K562 (cell line): ENCODE measurements around the gene ASGR2. TPM values are rescaled to one million over a fixed set of nuclear protein-coding genes. Genes with fewer than 3 reads are reported as not detected.
"Not testable (repeated sequence)": the region's sequence is repeated elsewhere in the genome, so short reads cannot be mapped to it uniquely, and the experiment has no call there.

Experiments
- ATAC-seq: fragments of 200-7000 bp; cut with Tn5 transposase; 3 replicates; pipeline ENCODE4 v1.9.1; 2020; ENCODE audit warnings: moderate library complexity
- BruUV-seq: library from RNA; stranded (reverse); fragments of 400-500 nt; replicated peaks from 2 replicates; lab custom pipeline; 2021; lab: Mats Ljungman, UMichigan
- CTCF ChIA-PET: fragments of 300-600 bp; formaldehyde crosslinking; extraction: SDS; loops from one replicate; lab custom pipeline; 2021; ENCODE audit warnings: low intra/inter-chr PET ratio; lab: Yijun Ruan, JAX
- POLR2A ChIA-PET: fragments of 300-600, 350-650 bp; sonication (Branson Sonifier 250); formaldehyde crosslinking; extraction: SDS; loops from one replicate; lab custom pipeline; 2021; ENCODE audit warnings: antibody characterized with exemption, inconsistent platforms; lab: Yijun Ruan, JAX
- DNase-seq, 4 experiments: peaks; one replicate each; pipeline versions ENCODE4 v3.0.0 to v3.0.0-alpha.2; 2011 to 2018; ENCODE audit warnings: low spot score in 3 of 4, mixed read lengths in 3 of 4; ENCODE audit errors: extremely low read depth in 1 of 4
- FAIRE-seq: peaks from 2 replicates; lab custom pipeline; 2011; peaks lifted over from hg19 to GRCh38; lab: Jason Lieb, UNC
- H2AFZ ChIP-seq: 2 replicates; pipeline ENCODE4 v1.6.0; 2011; ENCODE audit warnings: low read depth, low read length, control low read depth, inconsistent platforms
- H3K27ac ChIP-seq: fragments of 200-600 bp; 3 replicates; pipeline ENCODE4 v1.8.0; 2011; ENCODE audit warnings: low read depth, mild to moderate bottlenecking, control low read depth, inconsistent platforms, low read length, moderate library complexity, mixed read lengths; ENCODE audit errors: extremely low read depth
- H3K27me3 ChIP-seq, 2 experiments: fragments of 300-600 bp in 1 of 2; 2 replicates in 1 of 2; 3 replicates in 1 of 2; pipeline versions ENCODE4 v1.6.0 to v1.8.0; 2011; ENCODE audit warnings: inconsistent platforms in 2 of 2, low read length in 2 of 2, mild to moderate bottlenecking in 1 of 2, mixed read lengths in 1 of 2, moderate library complexity in 1 of 2; ENCODE audit not compliant: control insufficient read depth in 2 of 2, insufficient read depth in 2 of 2
- H3K36me3 ChIP-seq: fragments of 300-600 bp; 3 replicates; pipeline ENCODE4 v1.8.0; 2011; ENCODE audit warnings: mild to moderate bottlenecking, low read length, inconsistent platforms; ENCODE audit not compliant: control insufficient read depth, insufficient read depth
- H3K4me1 ChIP-seq, 2 experiments: fragments of 200-600 bp in 1 of 2; replicated peaks in 1 of 2; 2 replicates in 1 of 2; 3 replicates in 1 of 2; pipeline versions ENCODE4 v1.5.1 to v1.8.0; 2011; ENCODE audit warnings: inconsistent platforms in 2 of 2, low read length in 2 of 2, mild to moderate bottlenecking in 1 of 2, mixed read lengths in 1 of 2, moderate library complexity in 1 of 2; ENCODE audit not compliant: control insufficient read depth in 2 of 2, insufficient read depth in 2 of 2
- H3K4me2 ChIP-seq: 2 replicates; pipeline ENCODE4 v1.6.1; 2011; ENCODE audit warnings: low read length, control low read depth, inconsistent platforms, mixed read lengths; ENCODE audit not compliant: insufficient read depth
- H3K4me3 ChIP-seq: fragments of 200-600 bp; sonication (generic), shearing (Covaris generic); 2 replicates; pipeline ENCODE4 v1.5.1; 2016; ENCODE audit warnings: control low read depth, inconsistent platforms
- H3K79me2 ChIP-seq: fragments of 200-600 bp; 3 replicates; pipeline ENCODE4 v1.8.0; 2011; ENCODE audit warnings: low read length, inconsistent platforms; ENCODE audit not compliant: control insufficient read depth, insufficient read depth
- H3K9ac ChIP-seq, 2 experiments: 2 replicates each; pipeline versions ENCODE4 v1.6.0 to v1.6.1; 2011; ENCODE audit warnings: low read depth in 2 of 2, low read length in 2 of 2, control low read depth in 1 of 2, inconsistent platforms in 1 of 2, mild to moderate bottlenecking in 1 of 2, mixed read lengths in 1 of 2; ENCODE audit not compliant: insufficient read depth in 1 of 2
- H3K9me1 ChIP-seq: one replicate; pipeline ENCODE4 v1.6.0; 2011; ENCODE audit warnings: inconsistent platforms, mild to moderate bottlenecking, low read length, moderate library complexity; ENCODE audit not compliant: control insufficient read depth, insufficient read depth
- H3K9me3 ChIP-seq: replicated peaks from 2 replicates; pipeline ENCODE4 v1.5.1; 2011; ENCODE audit warnings: low read depth, low read length, inconsistent platforms; ENCODE audit not compliant: control insufficient read depth, insufficient read depth
- H4K20me1 ChIP-seq: replicated peaks from 2 replicates; pipeline ENCODE4 v1.6.1; 2011; ENCODE audit warnings: low read length, inconsistent platforms, mixed read lengths; ENCODE audit not compliant: control insufficient read depth, insufficient read depth
- CEBPB ChIP-seq: fragments of 450-650 bp; IDR thresholded peaks from 2 replicates; pipeline ENCODE4 v1.6.1; 2016; ENCODE audit warnings: missing genetic modification characterization, missing compliant biosample characterization
- CEBPG ChIP-seq, 3 experiments: fragments of 200-800 bp in 1 of 3; sonication (Bioruptor generic) in 1 of 3; sonication (generic) in 1 of 3; formaldehyde crosslinking in 1 of 3; IDR thresholded peaks in 2 of 3; conservative IDR thresholded peaks in 1 of 3; 2 replicates each; pipeline versions ENCODE4 v1.6.1 to v1.8.0; 2016 to 2022; ENCODE audit warnings: missing compliant biosample characterization in 2 of 3, missing genetic modification characterization in 2 of 3, mild to moderate bottlenecking in 1 of 3, missing genetic modification reagents in 1 of 3
- HNRNPK ChIP-seq: fragments of 200-400 bp; formaldehyde crosslinking; IDR thresholded peaks from one replicate; pipeline ENCODE4 v1.6.1; 2018; ENCODE audit warnings: mild to moderate bottlenecking, low read depth, low read length; ENCODE audit not compliant: poor library complexity, severe bottlenecking
- LCOR ChIP-seq: sonication (generic); formaldehyde crosslinking; IDR thresholded peaks from 2 replicates; pipeline ENCODE4 v1.8.0; 2022; ENCODE audit warnings: mild to moderate bottlenecking, missing genetic modification reagents
- PML ChIP-seq: IDR thresholded peaks from 2 replicates; pipeline ENCODE4 v1.6.1; 2012; ENCODE audit warnings: low read length, inconsistent platforms
- RBM15 ChIP-seq: fragments of 200-400 bp; formaldehyde crosslinking; IDR thresholded peaks from 2 replicates; pipeline ENCODE4 v1.6.1; 2018; ENCODE audit warnings: mild to moderate bottlenecking, low read length, moderate library complexity; ENCODE audit not compliant: insufficient read depth
- SMARCC2 ChIP-seq: fragments of 450-650 bp; IDR thresholded peaks from 2 replicates; pipeline ENCODE4 v1.6.1; 2017; ENCODE audit warnings: antibody characterized with exemption, moderate library complexity, mild to moderate bottlenecking, low read depth
- ZC3H8 ChIP-seq: fragments of 450-650 bp; IDR thresholded peaks from 2 replicates; pipeline ENCODE4 v1.6.1; 2017
- ZKSCAN1 ChIP-seq: fragments of 150-350 bp; IDR thresholded peaks from 2 replicates; pipeline ENCODE4 v1.6.1; 2016; ENCODE audit warnings: low read depth, low read length
- ZNF444 ChIP-seq: fragments of 250-450 bp; sonication (Bioruptor Pico); IDR thresholded peaks from 2 replicates; pipeline ENCODE4 v1.4.0; 2020; ENCODE audit warnings: mild to moderate bottlenecking, moderate library complexity
- ZZZ3 ChIP-seq: fragments of 450-650 bp; IDR thresholded peaks from 2 replicates; pipeline ENCODE4 v1.6.1; 2016; ENCODE audit warnings: antibody characterized with exemption, mild to moderate bottlenecking, moderate library complexity
- WGBS: fragments of 100-300 bp; shearing (Covaris generic); methylation state at CpG from one replicate; pipeline ENCODE4 v1.1.6; 2016; ENCODE audit warnings: low coverage, mixed read lengths; ENCODE audit not compliant: insufficient coverage; ENCODE audit errors: missing lambda C conversion rate; 5-methylcytosine and 5-hydroxymethylcytosine counted together
- in situ Hi-C: fragments of 300-500 bp; cut with MboI; formaldehyde crosslinking; loops from 4 replicates; pipeline ENCODE4 v1.15.0; 2018; ENCODE audit warnings: inconsistent platforms, mixed read lengths
- intact Hi-C: fragments of 100-400 bp; cut with micrococcal nuclease; formaldehyde crosslinking; loops from 2 replicates; pipeline ENCODE4 v1.14.2; 2022
- polyA plus RNA-seq, 8 experiments: library from polyadenylated mRNA; depleted of rRNA in 4 of 8; stranded (reverse) in 5 of 8; unstranded in 3 of 8; fragments of >200 nt; fragmentation: Nextera tagmentation in 2 of 8; fragmentation: Illumina TruSeq in 1 of 8; extraction: Ambion mirVana in 2 of 8; extraction: Trizol in 1 of 8; gene quantifications; 2 replicates each; pipeline versions ENCODE4 v1.2.1 to v1.2.3, GENCODE V29; 2011 to 2014; ENCODE audit warnings: inconsistent platforms in 1 of 8, missing spikeins in 1 of 8
- total RNA-seq, 7 experiments: library from RNA; depleted of rRNA in 6 of 7; stranded (reverse); fragments of >200 nt in 6 of 7; fragmentation: Illumina TruSeq in 2 of 7; extraction: Trizol in 2 of 7; gene quantifications; 2 replicates each; pipeline versions ENCODE4 v1.2.1 to v1.2.3, GENCODE V29; 2011 to 2021; ENCODE audit warnings: low replicate concordance in 1 of 7

Gene ASGR2
- total and polyA plus RNA-seq, 9 of the 15 experiments (the other 6 are each of a cell fraction or from before 2014, with no cell fraction given), result not detected

DNA sequence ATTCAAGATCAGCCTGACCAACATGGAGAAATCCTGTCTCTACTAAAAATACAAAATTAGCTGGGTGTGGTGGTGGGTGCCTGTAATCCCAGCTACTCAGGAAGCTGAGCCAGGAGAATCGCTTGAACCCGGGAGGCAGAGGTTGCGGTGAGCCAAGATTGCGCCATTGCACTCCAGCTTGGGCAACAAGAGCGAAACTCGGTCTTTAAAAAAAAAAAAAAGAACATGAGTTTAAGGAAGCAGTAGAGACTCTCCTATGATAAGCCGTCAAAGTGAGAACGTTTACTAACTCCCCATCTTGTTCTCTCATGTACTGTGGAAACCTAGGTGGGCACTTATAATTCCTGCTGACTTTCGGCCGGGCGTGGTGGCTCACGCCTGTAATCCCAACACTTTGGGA, 6.0 kb upstream of the ASGR2 start:
- H3K27ac ChIP-seq, H3K4me1 ChIP-seq, ATAC-seq, H3K9ac ChIP-seq: not testable (repeated sequence)
- peaks cover 2 to 53% of the 10 kb centered on the region in 2 experiments; a peak in 4 of 5 replicates for H3K27me3 ChIP-seq
- TF ChIP-seq CEBPG (CRISPR knock-in tag; IDR thresholded peaks at IDR 0.05), result 0 out of 2 replicates have a peak, but pooled peaks have one; percentile 18
- peak; percentile 56 to 73; a peak in 3 of 4 replicates for TF ChIP-seq CEBPG (tag; conservative IDR thresholded peaks at IDR 0.05 in 1 of 2, IDR thresholded peaks at IDR 0.05 in 1 of 2)
- TF ChIP-seq CEBPB, result peak; percentile 53
- TF ChIP-seq, all 486 proteins: peak for 2; not testable (repeated sequence) for 484
- H3K9me1 ChIP-seq, POLR2A ChIA-PET, H3K4me3 ChIP-seq, CTCF ChIA-PET, H2AFZ ChIP-seq, FAIRE-seq, H3K9me3 ChIP-seq, H3K36me3 ChIP-seq, H4K20me1 ChIP-seq, in situ Hi-C loops, H3K79me2 ChIP-seq, intact Hi-C loops, DNase-seq, BruUV-seq, H3K4me2 ChIP-seq: not testable (repeated sequence)
- WGBS, result 2% methylated on average over 6 of the region's 12 CpGs

DNA sequence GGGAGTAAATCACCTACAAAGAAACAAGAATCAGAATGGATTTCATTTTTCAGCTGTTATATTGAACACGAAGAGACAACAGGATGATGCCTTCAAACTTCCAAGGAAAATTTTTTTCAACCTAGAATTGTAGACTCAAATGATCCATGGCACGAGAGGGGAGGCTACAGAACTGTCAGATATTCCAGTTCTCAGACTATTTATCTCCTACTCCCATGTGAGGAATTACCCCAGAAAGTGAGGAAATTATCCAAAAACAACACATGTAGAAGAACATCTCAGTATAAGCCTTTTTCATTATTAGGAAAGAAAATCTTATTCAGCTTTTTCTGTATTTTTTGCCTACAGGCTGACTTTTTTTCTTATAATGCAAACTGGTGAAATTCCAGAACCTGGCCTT, 5.5 kb upstream of the ASGR2 start:
- TF ChIP-seq PML (no peak), ZKSCAN1 (no peak), LCOR (CRISPR knock-in tag) (no peak), HNRNPK (no peak), ZC3H8 (no peak), SMARCC2 (no peak), ZNF444 (CRISPR knock-in tag) (no peak), ZZZ3 (no peak), RBM15 (no peak)
- WGBS, result 0% methylated on average over 2 of the region's 2 CpGs
- CTCF ChIA-PET, result interaction anchor here (0.7 kb wide), 1 partner anchor 29 kb away, joined by 3 read pairs; no protein-coding TSS in a partner anchor

More for the DNA sequence above, 5.5 kb upstream of the ASGR2 start:
- in situ Hi-C loops (no loop called here), intact Hi-C loops (no loop called here)
- Histone ChIP-seq H3K36me3 (no peaks in the 10 kb centered on the region), H4K20me1 (no peaks in the 10 kb centered on the region), H3K9ac (no peak overlapping the region), H3K27ac (no peak overlapping the region), H2AFZ (no peak overlapping the region), H3K4me3 (no peak overlapping the region), H3K9me3 (no peaks in the 10 kb centered on the region), H3K4me2 (no peak overlapping the region), H3K79me2 (no peaks in the 10 kb centered on the region), H3K4me1 (no peaks in the 10 kb centered on the region), H3K27me3 (peaks cover 2 to 55% of the 10 kb centered on the region in 2 experiments; a peak in 4 of 5 replicates), H3K9me1 (no peaks in the 10 kb centered on the region)
- DNase-seq (no peak), FAIRE-seq (no peak), ATAC-seq (no peak)
- no TSS peak for BruUV-seq
- POLR2A ChIA-PET, result no interaction called here
